H1 (cell line): Measurements from ENCODE around the gene SLC27A6. TPM values are rescaled to one million over a fixed set of nuclear protein-coding genes. Genes with fewer than 3 reads are reported as not detected.

Source experiments
- CTCF ChIA-PET: fragments of 300-600 bp; sonication (Branson Sonifier 250); formaldehyde crosslinking; loops from one replicate; lab custom pipeline; 2021; ENCODE audit not compliant: partially characterized antibody; lab: Charles Lee
- POLR2A ChIA-PET: fragments of 300-600 bp; sonication (Branson Sonifier 250); formaldehyde crosslinking; loops from one replicate; lab custom pipeline; 2021; ENCODE audit warnings: inconsistent platforms; ENCODE audit not compliant: partially characterized antibody; lab: Charles Lee
- DNase-seq, 2 experiments: peaks; one replicate each; pipeline versions ENCODE4 v3.0.0 to v3.0.0-alpha.2; 2010 to 2022; ENCODE audit warnings: low spot score in 2 of 2, low read depth in 1 of 2, mixed read lengths in 1 of 2
- FAIRE-seq: peaks from 2 replicates; lab custom pipeline; 2011; peaks lifted over from hg19 to GRCh38; lab: Jason Lieb, UNC
- H2AFZ ChIP-seq: 2 replicates; pipeline ENCODE4 v1.8.1; 2012; ENCODE audit warnings: low read length, inconsistent platforms
- H2AK5ac ChIP-seq: 2 replicates; pipeline ENCODE4 v1.6.1; 2013; ENCODE audit warnings: low read depth, low read length
- H2BK120ac ChIP-seq: replicated peaks from 2 replicates; pipeline ENCODE3; 2013; ENCODE audit warnings: low read depth, low read length, inconsistent platforms
- H2BK12ac ChIP-seq: 2 replicates; pipeline ENCODE4 v1.6.1; 2013; ENCODE audit warnings: low read depth, low read length
- H2BK15ac ChIP-seq: 2 replicates; pipeline ENCODE4 v1.6.1; 2013; ENCODE audit warnings: low read length
- H2BK20ac ChIP-seq: 2 replicates; pipeline ENCODE4 v1.6.1; 2013; ENCODE audit warnings: low read length
- H2BK5ac ChIP-seq: 2 replicates; pipeline ENCODE4 v1.6.1; 2013; ENCODE audit warnings: low read depth, low read length
- H3K14ac ChIP-seq: 2 replicates; pipeline ENCODE4 v1.6.1; 2013; ENCODE audit warnings: inconsistent platforms; ENCODE audit not compliant: insufficient read length
- H3K18ac ChIP-seq: 2 replicates; pipeline ENCODE4 v1.6.1; 2013; ENCODE audit warnings: low read length; ENCODE audit errors: extremely low read depth
- H3K23ac ChIP-seq: 2 replicates; pipeline ENCODE4 v1.6.1; 2013; ENCODE audit warnings: inconsistent platforms; ENCODE audit not compliant: insufficient read length
- H3K23me2 ChIP-seq: 2 replicates; pipeline ENCODE4 v1.6.1; 2013; ENCODE audit warnings: low read depth, low read length
- H3K27ac ChIP-seq: 2 replicates; pipeline ENCODE4 v1.6.1; 2011; ENCODE audit warnings: low read depth, low read length, inconsistent platforms
- H3K27me3 ChIP-seq, 4 experiments: replicated peaks in 1 of 4; 1 replicate in 1 of 4; 2 replicates in 3 of 4; pipeline versions ENCODE4 v1.6.1 to v1.8.1; 2011 to 2013; ENCODE audit warnings: low read length in 3 of 4, mild to moderate bottlenecking in 3 of 4, inconsistent platforms in 2 of 4, mixed read lengths in 2 of 4, moderate library complexity in 1 of 4; ENCODE audit not compliant: control insufficient read depth in 3 of 4, insufficient read depth in 3 of 4; ENCODE audit errors: extremely low read depth in 1 of 4
- H3K36me3 ChIP-seq, 4 experiments: 2 replicates each; pipeline versions ENCODE4 v1.6.1 to v1.8.1; 2011 to 2013; ENCODE audit warnings: mild to moderate bottlenecking in 4 of 4, low read length in 3 of 4, moderate library complexity in 2 of 4, control low read depth in 1 of 4, inconsistent platforms in 1 of 4; ENCODE audit not compliant: insufficient read depth in 4 of 4, control insufficient read depth in 2 of 4
- H3K4ac ChIP-seq: replicated peaks from 2 replicates; pipeline ENCODE3; 2013; ENCODE audit warnings: low read length, low read depth, mixed read lengths, inconsistent platforms; ENCODE audit not compliant: insufficient read length
- H3K4me1 ChIP-seq, 4 experiments: replicated peaks in 1 of 4; 1 replicate in 1 of 4; 2 replicates in 3 of 4; pipeline versions ENCODE4 v1.6.1 to v1.8.1; 2011 to 2013; ENCODE audit warnings: low read length in 3 of 4, inconsistent platforms in 2 of 4, mixed read lengths in 1 of 4; ENCODE audit not compliant: insufficient read depth in 4 of 4, control insufficient read depth in 3 of 4
- H3K4me2 ChIP-seq, 2 experiments: 2 replicates each; pipeline versions ENCODE4 v1.6.1 to v1.8.1; 2011 to 2013; ENCODE audit warnings: low read depth in 2 of 2, low read length in 2 of 2, control low read depth in 1 of 2, inconsistent platforms in 1 of 2, mild to moderate bottlenecking in 1 of 2; ENCODE audit not compliant: insufficient read depth in 1 of 2
- H3K4me3 ChIP-seq, 4 experiments: fragments of 200-600, 300-600 bp in 1 of 4; sonication (generic), shearing (Covaris generic), sonication (Bioruptor Twin) in 1 of 4; 2 replicates each; pipeline versions ENCODE4 v1.5.1 to v1.8.1; 2011 to 2016; ENCODE audit warnings: low read length in 4 of 4, low read depth in 3 of 4, control low read depth in 2 of 4, inconsistent platforms in 2 of 4, mild to moderate bottlenecking in 2 of 4, mixed read lengths in 1 of 4, moderate library complexity in 1 of 4; ENCODE audit not compliant: insufficient read depth in 2 of 4; ENCODE audit errors: extremely low read depth in 1 of 4
- H3K56ac ChIP-seq: replicated peaks from 2 replicates; pipeline ENCODE3; 2013; ENCODE audit warnings: low read depth, mild to moderate bottlenecking, mixed read lengths, low read length, inconsistent platforms; ENCODE audit not compliant: insufficient read length
- H3K79me1 ChIP-seq: 2 replicates; pipeline ENCODE4 v1.6.1; 2013; ENCODE audit warnings: low read depth, low read length, control low read depth
- H3K79me2 ChIP-seq, 2 experiments: 2 replicates each; pipeline versions ENCODE4 v1.6.1 to v1.8.1; 2012 to 2013; ENCODE audit warnings: low read length in 2 of 2, mild to moderate bottlenecking in 2 of 2, inconsistent platforms in 1 of 2; ENCODE audit not compliant: insufficient read depth in 2 of 2, control insufficient read depth in 1 of 2
- H3K9ac ChIP-seq, 4 experiments: replicated peaks in 1 of 4; 1 replicate in 1 of 4; 2 replicates in 3 of 4; pipeline versions ENCODE4 v1.6.1 to v1.8.1; 2011 to 2013; ENCODE audit warnings: low read depth in 3 of 4, low read length in 3 of 4, control low read depth in 2 of 4, mild to moderate bottlenecking in 2 of 4, moderate library complexity in 2 of 4, inconsistent platforms in 1 of 4; ENCODE audit errors: extremely low read depth in 1 of 4
- H3K9me3 ChIP-seq, 2 experiments: 2 replicates each; pipeline versions ENCODE4 v1.6.1 to v1.8.1; 2012 to 2013; ENCODE audit warnings: mild to moderate bottlenecking in 2 of 2, moderate library complexity in 2 of 2, control low read depth in 1 of 2, inconsistent platforms in 1 of 2, low read depth in 1 of 2, low read length in 1 of 2, mixed read lengths in 1 of 2; ENCODE audit not compliant: insufficient read depth in 2 of 2
- H4K20me1 ChIP-seq, 2 experiments: replicated peaks in 1 of 2; 2 replicates each; pipeline versions ENCODE3 to v1.8.1; 2011 to 2013; ENCODE audit warnings: inconsistent platforms in 2 of 2, low read length in 2 of 2, mild to moderate bottlenecking in 1 of 2; ENCODE audit not compliant: insufficient read depth in 2 of 2, control insufficient read depth in 1 of 2
- H4K5ac ChIP-seq: 2 replicates; pipeline ENCODE4 v1.6.1; 2013; ENCODE audit warnings: low read length, low read depth, mixed read lengths, inconsistent platforms; ENCODE audit not compliant: insufficient read length
- H4K8ac ChIP-seq: 2 replicates; pipeline ENCODE4 v1.8.0; 2013; ENCODE audit warnings: mild to moderate bottlenecking, moderate library complexity, low read length, inconsistent platforms; ENCODE audit not compliant: insufficient read depth; ENCODE audit errors: extremely low read depth
- H4K91ac ChIP-seq: replicated peaks from 2 replicates; pipeline ENCODE3; 2013; ENCODE audit warnings: low read length, mixed read lengths, inconsistent platforms; ENCODE audit not compliant: insufficient read length
- ATF2 ChIP-seq: IDR thresholded peaks from 2 replicates; pipeline ENCODE4 v1.6.1; 2012; ENCODE audit warnings: low read length, inconsistent platforms
- BCL11A ChIP-seq, 2 experiments: IDR thresholded peaks; one replicate each; pipeline ENCODE4 v1.6.1; 2011; ENCODE audit warnings: low read depth in 2 of 2, low read length in 2 of 2, mild to moderate bottlenecking in 2 of 2
- CTBP2 ChIP-seq: IDR thresholded peaks from 2 replicates; pipeline ENCODE4 v1.7.0; 2011; ENCODE audit warnings: borderline replicate concordance, mild to moderate bottlenecking, moderate library complexity, mixed read lengths, low read length; ENCODE audit not compliant: insufficient read depth, insufficient read length
- FOSL1 ChIP-seq: IDR thresholded peaks from 2 replicates; pipeline ENCODE4 v1.6.1; 2011; ENCODE audit warnings: mild to moderate bottlenecking, low read depth, low read length, moderate library complexity; ENCODE audit not compliant: insufficient read depth
- JUND ChIP-seq: IDR thresholded peaks from 2 replicates; pipeline ENCODE4 v1.6.1; 2011; ENCODE audit warnings: mild to moderate bottlenecking, improper control_type of control experiment, low read length
- KDM1A ChIP-seq: fragments of 200-600, 300-600 bp; sonication (generic); IDR thresholded peaks from 2 replicates; pipeline ENCODE4 v1.7.1; 2016; ENCODE audit warnings: mild to moderate bottlenecking, low read length, borderline replicate concordance
- NRF1 ChIP-seq: IDR thresholded peaks from 2 replicates; pipeline ENCODE4 v1.6.1; 2011; ENCODE audit warnings: mild to moderate bottlenecking, low read depth, low read length, improper control_type of control experiment
- RXRA ChIP-seq: IDR thresholded peaks from 2 replicates; pipeline ENCODE4 v1.6.1; 2011; ENCODE audit warnings: low read depth, mild to moderate bottlenecking, low read length, moderate library complexity; ENCODE audit not compliant: insufficient read depth
- SIN3A ChIP-seq, 2 experiments: IDR thresholded peaks in 1 of 2; conservative IDR thresholded peaks in 1 of 2; 2 replicates each; pipeline ENCODE4 v1.6.1; 2011 to 2012; ENCODE audit warnings: low read length in 2 of 2, improper control_type of control experiment in 1 of 2, low read depth in 1 of 2, mild to moderate bottlenecking in 1 of 2
- SP4 ChIP-seq: IDR thresholded peaks from 2 replicates; pipeline ENCODE4 v1.6.1; 2012; ENCODE audit warnings: low read length, inconsistent platforms
- TAF7 ChIP-seq: optimal IDR thresholded peaks from 2 replicates; pipeline ENCODE3; 2011; ENCODE audit warnings: low read depth, mild to moderate bottlenecking, inconsistent platforms, low read length, moderate library complexity, borderline replicate concordance
- TCF12 ChIP-seq: IDR thresholded peaks from 2 replicates; pipeline ENCODE4 v1.6.1; 2011; ENCODE audit warnings: low read depth, mild to moderate bottlenecking, low read length
- TEAD4 ChIP-seq: IDR thresholded peaks from 2 replicates; pipeline ENCODE4 v1.6.1; 2012; ENCODE audit warnings: low read depth, low read length, inconsistent platforms, mixed read lengths
- WGBS, 2 experiments: shearing (Covaris generic) in 1 of 2; methylation state at CpG; one replicate each; pipeline versions ENCODE4 v1.1.6 to v1.1.7; 2013 to 2015; ENCODE audit warnings: low lambda C conversion rate in 2 of 2, mixed read lengths in 2 of 2, inconsistent platforms in 1 of 2, low coverage in 1 of 2, missing lambda C conversion rate in 1 of 2; ENCODE audit not compliant: insufficient replicate concordance in 2 of 2, insufficient coverage in 1 of 2, insufficient read length in 1 of 2; ENCODE audit errors: extremely low coverage in 1 of 2, missing lambda C conversion rate in 1 of 2; 5-methylcytosine and 5-hydroxymethylcytosine counted together
- polyA plus RNA-seq, 7 experiments: library from polyadenylated mRNA; depleted of rRNA in 3 of 7; stranded (reverse) in 5 of 7; unstranded in 2 of 7; fragments of >200 nt in 5 of 7; fragments of 200-250 nt in 2 of 7; gene quantifications; 1 replicate in 5 of 7; 2 replicates in 1 of 7; 4 replicates in 1 of 7; pipeline versions ENCODE4 v1.2.1 to v1.2.3, GENCODE V29; 2011 to 2013; ENCODE audit warnings: missing spikeins in 2 of 7, mixed read lengths in 2 of 7
- total RNA-seq: library from RNA; stranded (reverse); fragmentation: NEBNext Ultra II Directional; extraction: Animal tissue kit (Norgen Biotek cat#: 25700); gene quantifications from 2 replicates; pipeline ENCODE4 v1.2.1, GENCODE V29; 2021

Gene SLC27A6
- total and polyA plus RNA-seq, 2 of the 8 experiments (the other 6 are each of a cell fraction or from before 2014, with no cell fraction given) = 4.0 to 4.7 TPM

- Histone ChIP-seq H4K20me1 (no peaks in the 10 kb centered on the region), H3K4me2 (no peak overlapping the region), H2BK20ac (no peak overlapping the region), H4K91ac (no peak overlapping the region), H2AFZ (no peak overlapping the region), H4K8ac (no peak overlapping the region), H3K79me2 (no peaks in the 10 kb centered on the region), H3K4me1 (no peaks in the 10 kb centered on the region), H3K23ac (no peak overlapping the region), H3K4me3 (no peak overlapping the region), H3K18ac (no peak overlapping the region), H3K9me3 (no peaks in the 10 kb centered on the region), H2AK5ac (no peak overlapping the region), H3K36me3 (no peaks in the 10 kb centered on the region), H2BK15ac (no peak overlapping the region), H2BK12ac (no peak overlapping the region), H3K14ac (no peak overlapping the region), H3K27me3 (no peaks in the 10 kb centered on the region), H4K5ac (no peak overlapping the region), H3K56ac (no peak overlapping the region), H2BK5ac (no peak overlapping the region), H3K4ac (no peak overlapping the region), H2BK120ac (no peak overlapping the region), H3K9ac (no peak overlapping the region), H3K23me2 (no peaks in the 10 kb centered on the region), H3K79me1 (no peaks in the 10 kb centered on the region), H3K27ac (no peak overlapping the region)
- 82% methylated on average over 2 of the region's 2 CpGs; no CpG with 5 or more reads in 1 of the 2 experiments for WGBS, 2 experiments
- DNase-seq = no peak
- POLR2A ChIA-PET = no interaction called here
- FAIRE-seq = no peak
- CTCF ChIA-PET = interaction anchor here (1.2 kb wide), 1 partner anchor 14 kb away, joined by 6 read pairs; no protein-coding TSS in a partner anchor
- TF ChIP-seq SIN3A (conservative IDR thresholded peaks at IDR 0.05 in 1 of 2, IDR thresholded peaks at IDR 0.05 in 1 of 2; ENCODE audit: low read depth in 1 of 2, low read length in 2 of 2) (no peak), FOSL1 (no peak), RXRA (no peak), KDM1A (no peak), TEAD4 (no peak), ATF2 (no peak), TCF12 (no peak), TAF7 (no peak), NRF1 (no peak), BCL11A (IDR thresholded peaks at IDR 0.05; ENCODE audit: low read depth in 2 of 2, low read length in 2 of 2) (no peak), JUND (no peak), CTBP2 (no peak), SP4 (no peak)
Measured at GRCh38 chr5:128919542-128919941, 45.7 kb upstream of the SLC27A6 start.
